Measurements from ENCODE around the gene BPIFB6. TPM values are rescaled to one million over a fixed set of nuclear protein-coding genes. Genes with fewer than 3 reads are reported as not detected.

The BPIFB6 gene
- total RNA-seq, 1 experiment from 2014 or later: not detected

DNA sequence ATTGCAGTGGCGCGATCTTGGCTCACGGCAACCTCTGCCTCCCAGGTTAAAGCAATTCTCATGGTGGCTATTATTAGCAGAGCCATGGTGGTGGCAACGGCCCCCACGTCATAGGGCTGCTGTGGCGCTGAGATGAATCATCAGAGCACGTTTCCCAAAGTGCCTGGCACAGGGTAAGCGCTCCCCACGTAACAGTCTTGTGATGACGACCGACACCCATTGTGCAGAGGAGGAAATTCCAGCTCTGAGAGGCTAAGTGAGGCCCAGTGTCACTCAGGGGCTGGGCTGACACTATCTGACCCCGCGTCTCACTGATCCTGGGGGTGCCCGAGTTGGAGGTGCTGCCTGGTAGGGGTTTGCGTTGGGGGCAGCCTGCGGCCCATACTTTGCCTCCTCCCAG lies 43.4 kb upstream of the BPIFB6 start:
- H3K4me3 ChIP-seq (ENCODE audit: low read depth in 2 of 2, low read length in 2 of 2): no peak overlapping the region
- ChIA-PET POLR2A (no interaction called here), CTCF (no interaction called here)
- ATAC-seq: no peak
- TF ChIP-seq, protein P1, sequence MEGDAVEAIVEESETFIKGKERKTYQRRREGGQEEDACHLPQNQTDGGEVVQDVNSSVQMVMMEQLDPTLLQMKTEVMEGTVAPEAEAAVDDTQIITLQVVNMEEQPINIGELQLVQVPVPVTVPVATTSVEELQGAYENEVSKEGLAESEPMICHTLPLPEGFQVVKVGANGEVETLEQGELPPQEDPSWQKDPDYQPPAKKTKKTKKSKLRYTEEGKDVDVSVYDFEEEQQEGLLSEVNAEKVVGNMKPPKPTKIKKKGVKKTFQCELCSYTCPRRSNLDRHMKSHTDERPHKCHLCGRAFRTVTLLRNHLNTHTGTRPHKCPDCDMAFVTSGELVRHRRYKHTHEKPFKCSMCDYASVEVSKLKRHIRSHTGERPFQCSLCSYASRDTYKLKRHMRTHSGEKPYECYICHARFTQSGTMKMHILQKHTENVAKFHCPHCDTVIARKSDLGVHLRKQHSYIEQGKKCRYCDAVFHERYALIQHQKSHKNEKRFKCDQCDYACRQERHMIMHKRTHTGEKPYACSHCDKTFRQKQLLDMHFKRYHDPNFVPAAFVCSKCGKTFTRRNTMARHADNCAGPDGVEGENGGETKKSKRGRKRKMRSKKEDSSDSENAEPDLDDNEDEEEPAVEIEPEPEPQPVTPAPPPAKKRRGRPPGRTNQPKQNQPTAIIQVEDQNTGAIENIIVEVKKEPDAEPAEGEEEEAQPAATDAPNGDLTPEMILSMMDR (IDR thresholded peaks at IDR 0.05): no peak
- TF ChIP-seq TCF7L2 (IDR thresholded peaks at IDR 0.05; ENCODE audit: low read depth, low read length): no peak
- no peak for TF ChIP-seq REST (IDR thresholded peaks at IDR 0.05; ENCODE audit: insufficient read depth in 1 of 2, low read depth in 2 of 2, low read length in 1 of 2)
- no peak for TF ChIP-seq POLR2AphosphoS5 (IDR thresholded peaks at IDR 0.05; ENCODE audit: low read depth, low read length)
- TF ChIP-seq SIN3A (IDR thresholded peaks at IDR 0.05; ENCODE audit: borderline replicate concordance, insufficient read depth, low read depth, low read length): no peak
- no peaks in the 10 kb centered on the region for H3K4me1 ChIP-seq (ENCODE audit: control insufficient read depth, insufficient read depth, low read length)
- H3K27me3 ChIP-seq (ENCODE audit: control insufficient read depth, insufficient read depth, low read length): no peaks in the 10 kb centered on the region
- no peak overlapping the region for H3K27ac ChIP-seq (ENCODE audit: low read length)
- H3K36me3 ChIP-seq (ENCODE audit: control insufficient read depth, insufficient read depth, low read length): no peaks in the 10 kb centered on the region
- H3K9me3 ChIP-seq (ENCODE audit: control insufficient read depth, insufficient read depth, low read depth, low read length): no peaks in the 10 kb centered on the region
- no peak for DNase-seq (ENCODE audit: low read depth, low spot score)
- no TSS peak for BruUV-seq (replicated peaks)
- in situ Hi-C loops (cut with HindIII; ENCODE audit: low pct_unique_long_range_greater_than_20kb, low sequenced_read_pairs): no loop called here
- intact Hi-C loops (cut with micrococcal nuclease; ENCODE audit: unreplicated experiment): no loop called here

- Histone ChIP-seq H3K36me3 (ENCODE audit: control insufficient read depth, insufficient read depth, low read length) (no peaks in the 10 kb centered on the region), H3K4me1 (ENCODE audit: control insufficient read depth, insufficient read depth, low read length) (no peaks in the 10 kb centered on the region), H3K9me3 (ENCODE audit: control insufficient read depth, insufficient read depth, low read depth, low read length) (no peaks in the 10 kb centered on the region), H3K4me3 (ENCODE audit: low read depth in 2 of 2, low read length in 2 of 2) (no peak overlapping the region), H3K27me3 (ENCODE audit: control insufficient read depth, insufficient read depth, low read length) (no peaks in the 10 kb centered on the region), H3K27ac (ENCODE audit: low read length) (no peak overlapping the region)
- DNase-seq (ENCODE audit: low read depth, low spot score) (no peak), ATAC-seq (no peak)
- in situ Hi-C loops (cut with HindIII; ENCODE audit: low pct_unique_long_range_greater_than_20kb, low sequenced_read_pairs) (no loop called here), intact Hi-C loops (cut with micrococcal nuclease; ENCODE audit: unreplicated experiment) (no loop called here)
- TF ChIP-seq REST (IDR thresholded peaks at IDR 0.05; ENCODE audit: insufficient read depth in 1 of 2, low read depth in 2 of 2, low read length in 1 of 2): no peak
- POLR2A ChIA-PET: no interaction called here
- CTCF ChIA-PET: no interaction called here
- BruUV-seq (replicated peaks): no TSS peak
These were observed 41.8 kb upstream of the BPIFB6 start for GRCh38 chr20:32989507-32990283.

Data from Panc1 (cell line).